Neuronal stem cell (in vitro differentiated cells): ENCODE measurements around the gene SAP30BP.

Source experiments
- DNase-seq: peaks from one replicate; pipeline ENCODE4 v3.0.0-alpha.2; 2013; ENCODE audit warnings: low spot score
- H2AFZ ChIP-seq: one replicate; pipeline ENCODE4 v1.6.1; 2013; ENCODE audit warnings: mild to moderate bottlenecking, low read length, inconsistent platforms
- H2AK5ac ChIP-seq: 2 replicates; pipeline ENCODE4 v1.6.1; 2013; ENCODE audit warnings: low read depth, mild to moderate bottlenecking, inconsistent platforms, low read length, moderate library complexity, mixed read lengths
- H2BK120ac ChIP-seq: 2 replicates; pipeline ENCODE4 v1.6.1; 2013; ENCODE audit warnings: low read depth, mild to moderate bottlenecking, inconsistent platforms, low read length, moderate library complexity, mixed read lengths
- H2BK12ac ChIP-seq: one replicate; pipeline ENCODE4 v1.6.1; 2013; ENCODE audit warnings: low read length, inconsistent platforms
- H2BK15ac ChIP-seq: 2 replicates; pipeline ENCODE4 v1.6.1; 2013; ENCODE audit warnings: mild to moderate bottlenecking, low read length, inconsistent platforms, mixed read lengths
- H2BK5ac ChIP-seq: one replicate; pipeline ENCODE4 v1.6.1; 2013; ENCODE audit warnings: inconsistent platforms, mild to moderate bottlenecking, low read length, moderate library complexity
- H3K14ac ChIP-seq: one replicate; pipeline ENCODE4 v1.6.1; 2013; ENCODE audit warnings: low read length, inconsistent platforms
- H3K18ac ChIP-seq: 2 replicates; pipeline ENCODE4 v1.6.1; 2013; ENCODE audit warnings: low read length, inconsistent platforms
- H3K23ac ChIP-seq: 2 replicates; pipeline ENCODE4 v1.6.1; 2013; ENCODE audit warnings: low read depth, mild to moderate bottlenecking, mixed read lengths, low read length, inconsistent platforms; ENCODE audit not compliant: poor library complexity
- H3K27ac ChIP-seq: replicated peaks from 3 replicates; pipeline ENCODE4 v1.5.1; 2013; ENCODE audit warnings: low read length, inconsistent platforms
- H3K27me3 ChIP-seq, 3 experiments: 2 replicates each; pipeline ENCODE4 v1.6.1; 2013; ENCODE audit warnings: low read length in 3 of 3, mild to moderate bottlenecking in 2 of 3, inconsistent platforms in 1 of 3, low read depth in 1 of 3, mixed read lengths in 1 of 3, moderate library complexity in 1 of 3; ENCODE audit not compliant: control insufficient read depth in 3 of 3, insufficient read depth in 3 of 3
- H3K36me3 ChIP-seq, 2 donors: replicated peaks in 1 of 2; 2 replicates each; pipeline ENCODE4 v1.6.1; 2013; ENCODE audit warnings: low read length in 2 of 2; ENCODE audit not compliant: control insufficient read depth in 2 of 2, insufficient read depth in 2 of 2
- H3K4ac ChIP-seq: 2 replicates; pipeline ENCODE4 v1.6.1; 2013; ENCODE audit warnings: inconsistent platforms, mild to moderate bottlenecking, low read length, moderate library complexity
- H3K4me1 ChIP-seq, 2 donors: 1 replicate in 1 of 2; 2 replicates in 1 of 2; pipeline ENCODE4 v1.6.1; 2013; ENCODE audit warnings: low read length in 2 of 2, low read depth in 1 of 2; ENCODE audit not compliant: control insufficient read depth in 2 of 2, insufficient read depth in 1 of 2
- H3K4me2 ChIP-seq: one replicate; pipeline ENCODE4 v1.6.1; 2013; ENCODE audit warnings: mild to moderate bottlenecking, low read length, inconsistent platforms; ENCODE audit not compliant: insufficient read depth, poor library complexity, severe bottlenecking
- H3K4me3 ChIP-seq, 2 donors: 2 replicates each; pipeline ENCODE4 v1.5.1; 2013; ENCODE audit warnings: low read length in 2 of 2, mild to moderate bottlenecking in 2 of 2, inconsistent platforms in 1 of 2, moderate library complexity in 1 of 2
- H3K79me1 ChIP-seq: one replicate; pipeline ENCODE4 v1.6.1; 2013; ENCODE audit warnings: low read depth, mild to moderate bottlenecking, inconsistent platforms, low read length, moderate library complexity
- H3K9ac ChIP-seq: one replicate; pipeline ENCODE4 v1.6.1; 2013; ENCODE audit warnings: mild to moderate bottlenecking, low read depth, low read length, inconsistent platforms; ENCODE audit not compliant: poor library complexity
- H3K9me3 ChIP-seq, 2 donors: replicated peaks in 1 of 2; 2 replicates each; pipeline versions ENCODE3 to v1.6.1; 2013; ENCODE audit warnings: low read length in 2 of 2, mild to moderate bottlenecking in 2 of 2, inconsistent platforms in 1 of 2, low read depth in 1 of 2, mixed read lengths in 1 of 2, moderate library complexity in 1 of 2; ENCODE audit not compliant: control insufficient read depth in 2 of 2, insufficient read depth in 1 of 2
- H4K8ac ChIP-seq: one replicate; pipeline ENCODE4 v1.6.1; 2013; ENCODE audit warnings: low read depth, mild to moderate bottlenecking, inconsistent platforms, low read length, moderate library complexity
- H4K91ac ChIP-seq: one replicate; pipeline ENCODE4 v1.6.1; 2013; ENCODE audit warnings: low read length, low read depth, mild to moderate bottlenecking, inconsistent platforms; ENCODE audit not compliant: poor library complexity
- WGBS, 2 donors: extraction: QIAGEN DNeasy Blood & Tissue Kit; methylation state at CpG; one replicate each; pipeline ENCODE4 v1.1.7; 2013; ENCODE audit warnings: missing lambda C conversion rate in 2 of 2, mixed read lengths in 1 of 2; ENCODE audit not compliant: insufficient read length in 2 of 2, insufficient replicate concordance in 1 of 2; ENCODE audit errors: extremely low coverage in 2 of 2; 5-methylcytosine and 5-hydroxymethylcytosine counted together

SAP30BP gene

DNA sequence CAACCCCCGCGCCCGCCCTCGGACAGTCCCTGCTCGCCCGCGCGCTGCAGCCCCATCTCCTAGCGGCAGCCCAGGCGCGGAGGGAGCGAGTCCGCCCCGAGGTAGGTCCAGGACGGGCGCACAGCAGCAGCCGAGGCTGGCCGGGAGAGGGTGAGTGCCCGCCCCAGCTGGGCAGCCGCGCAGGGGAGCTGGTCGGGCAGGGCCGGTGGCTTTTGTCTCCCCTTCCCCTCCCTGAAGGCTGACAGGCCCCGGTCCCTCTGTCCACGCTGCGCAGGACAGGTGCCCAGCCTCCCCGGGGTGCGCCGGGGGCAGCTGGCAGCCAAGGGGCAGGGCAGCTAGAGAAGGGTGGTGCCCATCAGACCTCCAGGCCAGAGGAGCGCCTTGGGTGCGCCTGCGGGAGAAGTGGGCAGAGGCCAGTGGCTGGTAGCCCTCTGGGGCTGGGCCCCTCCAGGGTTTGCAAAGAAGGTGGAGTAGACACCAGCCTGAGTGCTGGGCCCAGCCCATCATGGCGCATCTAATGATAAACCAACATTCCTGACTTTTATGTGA is 54.4 kb downstream of the SAP30BP start:
- Histone ChIP-seq H2BK15ac (peak overlapping the region; percentile 94), H3K9me3 (peaks cover 0 to 2% of the 10 kb centered on the region in 2 donors), H2BK5ac (peak overlapping the region; percentile 75), H2AFZ (no peak overlapping the region), H2BK12ac (no peak overlapping the region), H3K4me2 (peak overlapping the region; percentile 69), H2BK120ac (no peak overlapping the region), H3K18ac (peak overlapping the region; percentile 93), H3K23ac (peak overlapping the region; percentile 91), H3K4me1 (peaks cover 0 to 4% of the 10 kb centered on the region in 2 donors), H3K4ac (no peak overlapping the region), H3K36me3 (no peaks in the 10 kb centered on the region), H4K8ac (peak overlapping the region; percentile 3), H3K27ac (no peak overlapping the region), H3K9ac (peak overlapping the region; percentile 77), H3K4me3 (peak overlapping the region in 1 of 2 donors; percentile 72), H3K79me1 (no peaks in the 10 kb centered on the region), H3K14ac (no peak overlapping the region), H4K91ac (no peak overlapping the region), H3K27me3 (peaks cover 8 to 82% (median 34%) of the 10 kb centered on the region in 3 experiments), H2AK5ac (peak overlapping the region; percentile 63)
- no CpG with 5 or more reads among the region's 33 CpGs for WGBS, 2 donors
- no peak for DNase-seq

- H3K9me3 ChIP-seq: peaks cover 0 to 2% of the 10 kb centered on the region in 2 donors
- no peak overlapping the region for H2BK120ac ChIP-seq
- H2BK5ac ChIP-seq: no peak overlapping the region
- peaks cover 0 to 4% of the 10 kb centered on the region in 2 donors for H3K4me1 ChIP-seq
- peak overlapping the region; percentile 28 for H3K18ac ChIP-seq
- no peak overlapping the region for H3K9ac ChIP-seq
- no CpG with 5 or more reads among the region's 5 CpGs for WGBS, 2 donors
- no peaks in the 10 kb centered on the region for H3K79me1 ChIP-seq
- H3K4me3 ChIP-seq: no peak overlapping the region
- H3K27ac ChIP-seq: no peak overlapping the region
- H3K4me2 ChIP-seq: no peak overlapping the region
- peak overlapping the region; percentile 71 for H2BK15ac ChIP-seq
- DNase-seq: no peak
- H3K14ac ChIP-seq: no peak overlapping the region
- H3K36me3 ChIP-seq: no peaks in the 10 kb centered on the region
- no peak overlapping the region for H2BK12ac ChIP-seq
- H3K27me3 ChIP-seq: peaks cover 8 to 84% (median 34%) of the 10 kb centered on the region in 3 experiments
- no peak overlapping the region for H2AFZ ChIP-seq
- H3K4ac ChIP-seq: no peak overlapping the region
- no peak overlapping the region for H3K23ac ChIP-seq
- H4K91ac ChIP-seq: no peak overlapping the region
- H4K8ac ChIP-seq: no peak overlapping the region
- peak overlapping the region; percentile 19 for H2AK5ac ChIP-seq
Measured at GRCh38 chr17:75722076-75722475, 54.9 kb downstream of the SAP30BP start.

- no peak overlapping the region for H3K4me2 ChIP-seq
- H3K79me1 ChIP-seq: no peaks in the 10 kb centered on the region
- WGBS, 2 donors: no CpG with 5 or more reads among the region's 9 CpGs
- H3K9me3 ChIP-seq: peaks cover 0 to 2% of the 10 kb centered on the region in 2 donors
- no peak overlapping the region for H3K4ac ChIP-seq
- H3K4me3 ChIP-seq: no peak overlapping the region
- H2BK12ac ChIP-seq: no peak overlapping the region
- no peak overlapping the region for H3K18ac ChIP-seq
- H4K8ac ChIP-seq: no peak overlapping the region
- H3K27ac ChIP-seq: no peak overlapping the region
- H3K36me3 ChIP-seq: no peaks in the 10 kb centered on the region
- peak overlapping the region; percentile 71 for H2BK15ac ChIP-seq
- H2AFZ ChIP-seq: no peak overlapping the region
- peak overlapping the region; percentile 20 for H3K23ac ChIP-seq
- no peak overlapping the region for H3K9ac ChIP-seq
- H2BK120ac ChIP-seq: no peak overlapping the region
- H2AK5ac ChIP-seq: peak overlapping the region; percentile 19
- no peak overlapping the region for H3K14ac ChIP-seq
- peaks cover 8 to 84% (median 34%) of the 10 kb centered on the region in 3 experiments for H3K27me3 ChIP-seq
- no peak overlapping the region for H4K91ac ChIP-seq
- H3K4me1 ChIP-seq: peaks cover 0 to 4% of the 10 kb centered on the region in 2 donors
- DNase-seq: no peak
- H2BK5ac ChIP-seq: no peak overlapping the region
Measured at GRCh38 chr17:75722542-75723095, 55.5 kb downstream of the SAP30BP start.

- no CpG with 5 or more reads among the region's 18 CpGs for WGBS, 2 donors
- H2BK12ac ChIP-seq: no peak overlapping the region
- peak overlapping the region; percentile 6 for H2BK15ac ChIP-seq
- H4K91ac ChIP-seq: no peak overlapping the region
- peak overlapping the region; percentile 70 for H3K9ac ChIP-seq
- H3K36me3 ChIP-seq: no peaks in the 10 kb centered on the region
- peak overlapping the region; percentile 31 for H2BK120ac ChIP-seq
- peak overlapping the region; percentile 3 for H3K18ac ChIP-seq
- no peak for DNase-seq
- H2BK5ac ChIP-seq: no peak overlapping the region
- H3K4ac ChIP-seq: no peak overlapping the region
- H2AFZ ChIP-seq: no peak overlapping the region
- peaks cover 8 to 84% (median 34%) of the 10 kb centered on the region in 3 experiments for H3K27me3 ChIP-seq
- no peaks in the 10 kb centered on the region for H3K79me1 ChIP-seq
- H3K23ac ChIP-seq: peak overlapping the region; percentile 65
- H2AK5ac ChIP-seq: peak overlapping the region; percentile 36
- peaks cover 0 to 4% of the 10 kb centered on the region in 2 donors for H3K4me1 ChIP-seq
- H3K27ac ChIP-seq: no peak overlapping the region
- H3K4me3 ChIP-seq: no peak overlapping the region
- no peak overlapping the region for H4K8ac ChIP-seq
- H3K14ac ChIP-seq: peak overlapping the region; percentile 71
- H3K4me2 ChIP-seq: no peak overlapping the region
- peaks cover 0 to 2% of the 10 kb centered on the region in 2 donors for H3K9me3 ChIP-seq
Measured at GRCh38 chr17:75723171-75723930, 56.2 kb downstream of the SAP30BP start.
